BLaER1 (cell line): Measurements from ENCODE around the gene DLX3.

Experiments used
- H3K27ac ChIP-seq: shearing (Covaris generic); formaldehyde crosslinking; 2 replicates; pipeline ENCODE4 v1.8.1; 2022
- H3K27me3 ChIP-seq: shearing (Covaris generic); formaldehyde crosslinking; 2 replicates; pipeline ENCODE4 v1.8.1; 2022
- H3K36me3 ChIP-seq: shearing (Covaris generic); formaldehyde crosslinking; 2 replicates; pipeline ENCODE4 v1.8.1; 2022
- H3K4me1 ChIP-seq: shearing (Covaris generic); formaldehyde crosslinking; 2 replicates; pipeline ENCODE4 v1.8.1; 2022
- H3K4me2 ChIP-seq: shearing (Covaris generic); formaldehyde crosslinking; 2 replicates; pipeline ENCODE4 v1.8.1; 2022
- H3K4me3 ChIP-seq: shearing (Covaris generic); formaldehyde crosslinking; 2 replicates; pipeline ENCODE4 v1.8.1; 2022
- H3K9ac ChIP-seq: shearing (Covaris generic); formaldehyde crosslinking; 2 replicates; pipeline ENCODE4 v1.8.1; 2022
- H3K9me3 ChIP-seq: shearing (Covaris generic); formaldehyde crosslinking; 2 replicates; pipeline ENCODE4 v1.8.1; 2022
- H4K20me1 ChIP-seq: shearing (Covaris generic); formaldehyde crosslinking; 2 replicates; pipeline ENCODE4 v1.8.1; 2022
- Cebpa-rat ChIP-seq: shearing (Covaris generic); IDR thresholded peaks from 2 replicates; pipeline ENCODE4 v1.8.1; 2022

The DLX3 gene

DNA sequence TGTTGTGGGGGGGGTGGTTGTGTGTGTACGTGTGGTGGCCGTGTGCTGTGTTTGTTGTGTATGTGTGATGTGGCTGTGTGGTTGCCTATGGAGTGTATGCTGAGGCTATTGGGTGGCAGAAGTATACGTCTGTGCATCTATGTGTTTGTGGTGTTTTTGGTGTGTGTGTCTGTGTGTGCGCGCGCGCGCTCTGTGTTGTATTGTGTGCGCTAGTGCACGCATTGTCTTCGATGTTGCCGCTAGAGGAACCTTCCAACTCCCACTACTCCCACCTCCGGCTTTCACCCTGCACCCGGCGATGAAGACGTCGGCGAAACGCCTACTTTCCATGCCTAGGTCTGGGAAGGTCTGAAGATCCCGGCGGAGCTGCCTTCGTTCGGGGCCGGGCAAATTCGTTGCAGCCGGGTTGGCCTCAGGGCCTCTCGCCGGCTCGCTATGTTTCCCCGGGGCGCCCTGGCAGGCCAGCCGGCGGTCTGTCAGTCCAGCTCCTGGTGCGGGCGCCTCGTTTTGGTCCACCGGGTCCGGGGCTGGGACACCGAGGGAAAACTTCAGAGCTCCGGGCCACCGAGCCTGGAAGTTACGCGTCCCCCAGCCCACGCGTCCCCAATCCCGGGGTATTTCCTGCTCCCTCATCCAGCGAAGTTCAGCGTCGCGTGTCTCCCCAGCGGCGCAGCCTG is 31.3 kb downstream of the DLX3 start:
- Histone ChIP-seq H3K4me2 (no peak overlapping the region), H3K4me3 (no peak overlapping the region), H3K36me3 (no peaks in the 10 kb centered on the region), H3K9me3 (peaks cover 27% of the 10 kb centered on the region), H3K27me3 (peaks cover 82% of the 10 kb centered on the region), H3K9ac (no peak overlapping the region), H4K20me1 (peaks cover 48% of the 10 kb centered on the region; the same call in 1 of the 2 replicates), H3K27ac (no peak overlapping the region), H3K4me1 (peaks cover 11% of the 10 kb centered on the region)
- no peak for TF ChIP-seq Cebpa-rat

DNA sequence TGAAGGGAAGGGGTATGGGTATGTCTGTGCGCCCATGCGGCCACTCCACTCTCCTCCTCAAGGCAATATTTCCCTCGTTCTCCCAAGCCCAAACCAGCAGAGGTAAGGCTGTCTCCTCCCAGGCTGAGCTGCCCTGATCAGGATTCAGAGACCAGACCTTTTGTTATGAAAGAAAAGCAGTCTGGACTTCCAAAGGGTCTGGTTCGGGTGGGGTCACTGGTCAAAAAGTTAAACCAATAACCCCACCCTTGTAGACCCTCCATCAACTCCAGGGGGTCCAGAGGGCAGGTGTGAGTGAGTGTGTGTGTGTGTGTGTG is 31.8 kb downstream of the DLX3 start:
- no peak overlapping the region for H3K27ac ChIP-seq
- H3K9ac ChIP-seq, result no peak overlapping the region
- H3K4me1 ChIP-seq, result peaks cover 6% of the 10 kb centered on the region
- H3K4me2 ChIP-seq, result no peak overlapping the region
- no peaks in the 10 kb centered on the region for H3K36me3 ChIP-seq
- H4K20me1 ChIP-seq, result peaks cover 48% of the 10 kb centered on the region; the same call in 1 of the 2 replicates
- peaks cover 27% of the 10 kb centered on the region for H3K9me3 ChIP-seq
- TF ChIP-seq Cebpa-rat, result no peak
- no peak overlapping the region for H3K4me3 ChIP-seq
- H3K27me3 ChIP-seq, result peaks cover 77% of the 10 kb centered on the region

DNA sequence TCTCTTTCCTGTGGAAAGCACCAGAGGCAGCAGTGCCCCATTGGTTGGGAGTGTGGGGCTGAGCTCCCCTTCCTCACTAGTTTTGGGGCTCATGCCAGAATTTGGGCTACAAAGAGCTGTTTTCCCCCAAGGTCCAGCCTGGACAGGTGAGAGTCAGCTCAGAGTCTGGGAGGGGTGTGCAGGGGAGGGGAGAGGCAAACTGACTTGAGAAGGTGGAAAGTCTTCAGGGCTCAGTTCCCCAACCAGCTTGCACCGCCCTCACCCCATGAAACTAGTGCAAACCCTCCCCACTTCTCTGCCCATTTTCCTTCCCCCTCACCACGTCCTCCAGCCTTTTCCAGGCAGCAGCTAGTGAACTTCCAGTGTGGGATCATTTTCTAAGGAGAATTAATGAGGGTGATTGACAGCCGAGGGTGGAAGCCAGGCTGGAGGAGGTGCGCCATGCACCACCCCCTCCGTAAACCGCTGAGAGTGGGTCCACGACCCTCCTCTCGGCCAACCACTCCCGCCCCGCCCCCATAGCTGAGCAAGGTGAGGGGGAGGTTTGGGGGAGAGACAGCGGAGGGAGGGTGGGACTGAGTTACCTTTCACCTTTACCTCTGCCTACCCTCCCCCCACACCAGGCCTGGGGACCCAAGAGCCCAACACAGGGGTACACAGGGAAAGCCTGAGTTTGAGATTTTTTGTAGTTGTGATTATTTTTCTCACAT is 32.3 kb downstream of the DLX3 start:
- no peak overlapping the region for H3K4me3 ChIP-seq
- H3K9me3 ChIP-seq, result peaks cover 27% of the 10 kb centered on the region
- H3K36me3 ChIP-seq, result no peaks in the 10 kb centered on the region
- peaks cover 48% of the 10 kb centered on the region; the same call in 1 of the 2 replicates for H4K20me1 ChIP-seq
- no peak overlapping the region for H3K27ac ChIP-seq
- TF ChIP-seq Cebpa-rat, result no peak
- H3K9ac ChIP-seq, result no peak overlapping the region
- H3K4me2 ChIP-seq, result no peak overlapping the region
- H3K4me1 ChIP-seq, result peaks cover 4% of the 10 kb centered on the region; the same call in 1 of the 2 replicates
- H3K27me3 ChIP-seq, result peaks cover 72% of the 10 kb centered on the region

DNA sequence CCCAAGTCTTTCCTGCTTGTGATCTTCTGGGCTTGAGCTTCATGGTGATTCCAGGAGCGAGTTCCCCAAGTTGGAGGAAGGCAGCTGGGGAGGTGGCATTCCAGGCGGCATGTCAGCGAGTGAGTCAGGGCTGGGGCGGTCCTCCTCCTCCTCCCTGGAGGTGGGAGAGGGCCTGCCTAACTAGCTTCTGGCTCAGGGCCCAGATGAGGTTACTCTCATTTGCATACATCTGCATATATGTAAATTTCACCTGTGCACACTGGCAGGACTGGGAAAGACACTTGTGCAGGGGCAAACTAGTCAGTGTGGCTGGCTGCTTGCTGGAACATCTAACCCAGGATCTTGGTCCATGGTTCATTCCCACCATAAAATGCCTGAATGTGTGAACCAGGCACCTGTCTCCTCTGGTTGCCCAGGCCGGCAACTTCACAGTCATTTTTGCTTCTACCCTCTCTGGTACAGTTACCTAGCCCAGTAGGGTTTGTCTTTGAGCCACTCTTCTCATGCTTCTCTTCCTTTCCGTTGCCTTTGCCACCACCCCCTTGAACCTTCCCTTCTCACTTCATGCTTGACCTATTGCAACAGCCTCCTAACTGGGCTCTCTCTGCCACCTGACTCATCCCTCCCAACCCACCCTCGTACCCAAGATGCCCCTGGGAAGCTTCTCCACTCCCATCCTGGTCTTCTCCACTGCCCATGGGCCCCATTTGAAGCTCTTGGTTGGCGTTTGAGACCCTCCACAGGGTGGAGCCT is 35.7 kb downstream of the DLX3 start:
- no peak for TF ChIP-seq Cebpa-rat
- H3K9ac ChIP-seq, result no peak overlapping the region
- H3K9me3 ChIP-seq, result peaks cover under 1% of the 10 kb centered on the region; the same call in 1 of the 2 replicates
- H4K20me1 ChIP-seq, result peaks cover 15% of the 10 kb centered on the region; the same call in 1 of the 2 replicates
- H3K27ac ChIP-seq, result no peak overlapping the region
- H3K4me1 ChIP-seq, result peaks cover 4% of the 10 kb centered on the region; the same call in 1 of the 2 replicates
- peaks cover 38% of the 10 kb centered on the region for H3K27me3 ChIP-seq
- no peak overlapping the region for H3K4me3 ChIP-seq
- H3K36me3 ChIP-seq, result no peaks in the 10 kb centered on the region
- H3K4me2 ChIP-seq, result no peak overlapping the region

DNA sequence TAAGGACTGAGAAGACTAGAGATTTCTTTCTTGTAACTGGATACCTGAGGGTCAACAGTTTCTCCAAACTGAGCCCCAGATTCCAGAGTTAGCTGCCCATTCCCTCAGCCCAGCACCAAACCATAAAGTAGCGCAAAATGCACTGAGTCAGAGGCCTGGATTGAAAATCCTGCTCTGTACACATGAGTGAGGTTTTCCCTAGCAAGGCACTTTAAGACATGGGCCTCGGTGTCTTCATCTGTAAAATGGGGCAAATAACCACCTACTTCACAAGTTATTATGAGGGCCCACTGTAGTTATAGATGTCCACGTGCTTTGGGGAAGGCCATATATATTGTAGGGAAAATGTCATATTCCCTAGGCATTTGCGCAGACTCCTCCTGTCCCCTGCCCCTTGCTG is 36.3 kb downstream of the DLX3 start:
- Histone ChIP-seq H3K9me3 (no peaks in the 10 kb centered on the region), H4K20me1 (peaks cover 9% of the 10 kb centered on the region; the same call in 1 of the 2 replicates), H3K36me3 (no peaks in the 10 kb centered on the region), H3K4me1 (peaks cover 4% of the 10 kb centered on the region; the same call in 1 of the 2 replicates), H3K27ac (no peak overlapping the region), H3K9ac (no peak overlapping the region), H3K4me2 (no peak overlapping the region), H3K4me3 (no peak overlapping the region), H3K27me3 (peaks cover 31% of the 10 kb centered on the region)
- TF ChIP-seq Cebpa-rat, result no peak

DNA sequence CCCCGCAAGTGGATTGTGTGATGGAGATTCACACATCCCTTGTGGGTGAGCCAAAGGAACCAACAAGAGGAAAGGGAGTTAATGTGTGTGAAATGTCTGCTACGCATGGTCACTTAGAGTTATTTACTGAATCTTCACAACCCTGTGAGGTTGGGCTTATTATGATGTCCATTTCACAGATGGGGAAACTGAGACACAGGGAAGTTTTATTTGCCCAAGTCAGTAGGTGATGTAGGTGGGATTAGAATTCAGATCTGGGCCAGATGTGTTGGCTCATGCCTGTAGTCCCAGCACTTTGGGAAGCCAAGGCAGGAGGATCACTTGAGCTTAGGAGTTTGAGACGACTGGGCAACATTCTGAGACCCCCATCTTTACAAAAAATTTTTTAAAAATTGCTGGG is 37.7 kb downstream of the DLX3 start:
- peaks cover 18% of the 10 kb centered on the region for H3K27me3 ChIP-seq
- TF ChIP-seq Cebpa-rat, result no peak
- H3K9me3 ChIP-seq, result no peaks in the 10 kb centered on the region

DNA sequence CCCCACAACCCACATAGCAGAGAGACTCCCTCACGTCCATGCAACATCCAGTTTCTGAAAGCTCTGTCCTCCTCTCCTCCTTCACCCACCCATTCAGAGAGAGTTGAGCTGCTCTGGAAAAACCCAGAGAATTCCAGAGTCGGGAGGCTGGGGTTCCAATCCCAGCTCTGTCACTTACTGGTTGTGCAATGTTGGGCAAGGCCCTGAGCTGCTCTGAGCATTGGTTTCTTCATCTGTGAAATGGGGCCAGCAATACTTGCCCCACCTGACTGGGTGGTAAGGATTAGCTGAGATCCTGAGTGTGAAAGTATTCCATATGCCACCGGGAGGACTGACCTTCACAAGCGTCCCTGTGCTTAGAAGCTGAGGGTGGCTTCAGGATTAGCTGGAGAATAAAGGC is 38.2 kb downstream of the DLX3 start:
- Histone ChIP-seq H3K4me2 (no peak overlapping the region), H3K9me3 (no peaks in the 10 kb centered on the region)
- TF ChIP-seq Cebpa-rat, result no peak

More for the DNA sequence above, 37.7 kb downstream of the DLX3 start:
- no peak overlapping the region for H3K4me2 ChIP-seq
- H4K20me1 ChIP-seq, result peaks cover under 1% of the 10 kb centered on the region; the same call in 1 of the 2 replicates
- no peak overlapping the region for H3K9ac ChIP-seq
- H3K4me3 ChIP-seq, result no peak overlapping the region
- H3K4me1 ChIP-seq, result peaks cover 15% of the 10 kb centered on the region
- H3K27ac ChIP-seq, result no peak overlapping the region
- no peaks in the 10 kb centered on the region for H3K36me3 ChIP-seq

DNA sequence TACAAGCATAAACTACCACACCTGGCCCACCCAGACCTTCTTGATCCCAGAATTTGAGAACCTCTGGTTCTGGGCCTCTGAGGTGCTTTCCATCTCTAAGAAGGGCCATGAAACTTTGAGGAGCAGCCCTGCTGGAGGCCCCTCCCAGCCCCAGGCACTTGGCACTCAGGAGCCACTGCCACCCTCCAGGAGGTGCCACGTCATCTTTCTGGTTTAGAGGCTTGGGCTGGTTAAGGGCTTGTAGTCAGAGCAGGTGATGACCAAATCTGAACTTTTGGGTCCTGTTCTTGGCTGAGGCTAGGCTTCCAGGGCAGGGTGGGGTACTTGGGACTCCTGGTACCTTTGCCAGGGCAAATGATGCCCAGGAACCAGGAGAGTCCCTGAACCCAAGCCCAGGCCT is 39.9 kb downstream of the DLX3 start:
- Histone ChIP-seq H3K27me3 (peaks cover 5% of the 10 kb centered on the region; the same call in 1 of the 2 replicates), H3K9me3 (no peaks in the 10 kb centered on the region), H3K27ac (no peak overlapping the region), H3K4me1 (peaks cover 16% of the 10 kb centered on the region), H4K20me1 (no peaks in the 10 kb centered on the region), H3K4me3 (no peak overlapping the region), H3K4me2 (no peak overlapping the region), H3K9ac (no peak overlapping the region), H3K36me3 (no peaks in the 10 kb centered on the region)
- TF ChIP-seq Cebpa-rat, result no peak

More for the DNA sequence above, 38.2 kb downstream of the DLX3 start:
- no peak overlapping the region for H3K9ac ChIP-seq
- H4K20me1 ChIP-seq, result no peaks in the 10 kb centered on the region
- H3K27me3 ChIP-seq, result peaks cover 14% of the 10 kb centered on the region; the same call in 1 of the 2 replicates
- peaks cover 16% of the 10 kb centered on the region for H3K4me1 ChIP-seq
- no peak overlapping the region for H3K27ac ChIP-seq
- H3K4me3 ChIP-seq, result no peak overlapping the region
- no peaks in the 10 kb centered on the region for H3K36me3 ChIP-seq

DNA sequence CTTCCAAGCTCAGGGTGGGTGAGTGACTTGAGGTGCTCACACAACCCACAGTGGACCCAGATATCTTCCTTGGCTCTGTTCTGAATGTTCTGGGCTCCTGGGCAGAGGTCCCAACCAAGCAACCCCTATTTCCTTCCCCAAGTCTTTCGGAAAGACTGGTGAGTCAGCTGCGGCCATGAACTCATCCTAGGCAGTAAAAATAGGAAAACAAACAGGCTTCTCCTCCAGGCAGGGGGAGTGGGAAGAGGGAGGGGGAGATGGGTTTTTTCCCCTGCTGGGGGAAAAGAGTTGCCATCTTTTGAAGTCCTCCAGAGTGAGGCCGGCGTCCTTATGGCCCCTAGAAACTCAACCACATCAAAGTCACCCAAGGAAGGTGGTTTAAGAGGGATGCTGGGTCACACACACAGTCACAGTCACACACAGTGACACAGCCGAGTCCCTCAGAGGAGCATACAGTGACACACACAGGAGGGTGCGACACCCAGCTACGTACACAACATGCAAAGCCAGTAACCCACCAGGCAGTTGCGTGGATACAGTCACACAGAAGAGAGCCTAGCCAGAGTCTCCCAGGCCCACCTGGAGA is 42.0 kb downstream of the DLX3 start:
- H3K9me3 ChIP-seq, result no peaks in the 10 kb centered on the region
- no peak overlapping the region for H3K4me3 ChIP-seq
- no peak overlapping the region for H3K27ac ChIP-seq
- H3K4me1 ChIP-seq, result peaks cover 12% of the 10 kb centered on the region
- no peak for TF ChIP-seq Cebpa-rat
- peak overlapping the region; percentile 27 for H3K4me2 ChIP-seq
- peaks cover 5% of the 10 kb centered on the region; the same call in 1 of the 2 replicates for H3K27me3 ChIP-seq
- H4K20me1 ChIP-seq, result no peaks in the 10 kb centered on the region
- no peaks in the 10 kb centered on the region for H3K36me3 ChIP-seq
- no peak overlapping the region for H3K9ac ChIP-seq
